SU-DHL-6 (cell line): ENCODE data around the gene RAET1G.

Experiments
- EZH2phosphoT487 ChIP-seq: fragments of 200-600 bp; sonication (generic), shearing (Covaris generic); conservative IDR thresholded peaks from 2 replicates; pipeline ENCODE4 v1.6.1; 2018; ENCODE audit warnings: mild to moderate bottlenecking, antibody characterized with exemption, low read length, moderate library complexity, mixed read lengths
- TF ChIP-seq, protein P1 (sequence below): fragments of 200-600 bp; sonication (generic); IDR thresholded peaks from one replicate; pipeline ENCODE4 v1.5.1; 2017; ENCODE audit warnings: antibody characterized with exemption, mild to moderate bottlenecking, low read length, moderate library complexity; ENCODE audit not compliant: insufficient read depth, poor library complexity, severe bottlenecking

DNA sequence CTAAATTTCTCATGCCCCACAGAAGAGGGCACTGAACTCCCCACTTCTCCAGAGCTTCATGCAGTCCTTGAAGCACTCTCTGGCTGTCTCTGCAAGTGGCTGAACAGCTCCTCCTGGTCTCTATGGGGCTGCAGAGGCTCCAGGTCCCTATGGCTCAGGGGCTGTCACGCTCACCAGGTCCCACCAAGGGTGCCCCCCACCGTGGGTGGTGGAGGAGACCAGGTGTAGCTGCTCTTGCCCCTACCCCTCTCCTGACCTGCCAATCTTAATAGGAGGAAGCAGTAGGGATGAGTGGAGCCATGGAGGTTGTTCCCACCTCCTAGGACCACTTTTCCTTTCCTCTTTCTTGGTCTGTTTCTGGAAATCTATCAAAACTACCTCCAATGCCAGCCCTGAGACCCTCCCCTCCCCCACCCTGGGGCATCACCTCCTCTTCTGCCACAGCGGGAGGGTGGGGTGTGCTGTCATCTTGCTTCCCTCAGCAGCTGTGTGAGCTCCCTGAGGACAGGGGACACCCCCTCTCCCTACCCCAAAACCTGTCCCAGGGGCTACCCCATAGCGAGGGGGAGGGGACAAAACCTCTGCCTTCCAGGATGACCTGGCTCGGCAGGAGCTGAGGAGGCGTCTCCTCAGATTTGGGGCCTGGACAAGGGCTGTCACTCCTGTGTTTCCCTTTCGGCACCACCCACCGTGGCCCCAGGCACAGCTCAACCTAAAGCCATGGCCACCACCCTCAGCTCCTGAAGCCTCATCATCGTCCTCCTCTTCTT, 13.0 kb downstream of the RAET1G start:
- TF ChIP-seq, protein P1, sequence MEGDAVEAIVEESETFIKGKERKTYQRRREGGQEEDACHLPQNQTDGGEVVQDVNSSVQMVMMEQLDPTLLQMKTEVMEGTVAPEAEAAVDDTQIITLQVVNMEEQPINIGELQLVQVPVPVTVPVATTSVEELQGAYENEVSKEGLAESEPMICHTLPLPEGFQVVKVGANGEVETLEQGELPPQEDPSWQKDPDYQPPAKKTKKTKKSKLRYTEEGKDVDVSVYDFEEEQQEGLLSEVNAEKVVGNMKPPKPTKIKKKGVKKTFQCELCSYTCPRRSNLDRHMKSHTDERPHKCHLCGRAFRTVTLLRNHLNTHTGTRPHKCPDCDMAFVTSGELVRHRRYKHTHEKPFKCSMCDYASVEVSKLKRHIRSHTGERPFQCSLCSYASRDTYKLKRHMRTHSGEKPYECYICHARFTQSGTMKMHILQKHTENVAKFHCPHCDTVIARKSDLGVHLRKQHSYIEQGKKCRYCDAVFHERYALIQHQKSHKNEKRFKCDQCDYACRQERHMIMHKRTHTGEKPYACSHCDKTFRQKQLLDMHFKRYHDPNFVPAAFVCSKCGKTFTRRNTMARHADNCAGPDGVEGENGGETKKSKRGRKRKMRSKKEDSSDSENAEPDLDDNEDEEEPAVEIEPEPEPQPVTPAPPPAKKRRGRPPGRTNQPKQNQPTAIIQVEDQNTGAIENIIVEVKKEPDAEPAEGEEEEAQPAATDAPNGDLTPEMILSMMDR = no peak
- no peak for TF ChIP-seq EZH2phosphoT487
